ENCODE measurements around the gene ATP6V1B1.

ATP6V1B1 gene

DNA sequence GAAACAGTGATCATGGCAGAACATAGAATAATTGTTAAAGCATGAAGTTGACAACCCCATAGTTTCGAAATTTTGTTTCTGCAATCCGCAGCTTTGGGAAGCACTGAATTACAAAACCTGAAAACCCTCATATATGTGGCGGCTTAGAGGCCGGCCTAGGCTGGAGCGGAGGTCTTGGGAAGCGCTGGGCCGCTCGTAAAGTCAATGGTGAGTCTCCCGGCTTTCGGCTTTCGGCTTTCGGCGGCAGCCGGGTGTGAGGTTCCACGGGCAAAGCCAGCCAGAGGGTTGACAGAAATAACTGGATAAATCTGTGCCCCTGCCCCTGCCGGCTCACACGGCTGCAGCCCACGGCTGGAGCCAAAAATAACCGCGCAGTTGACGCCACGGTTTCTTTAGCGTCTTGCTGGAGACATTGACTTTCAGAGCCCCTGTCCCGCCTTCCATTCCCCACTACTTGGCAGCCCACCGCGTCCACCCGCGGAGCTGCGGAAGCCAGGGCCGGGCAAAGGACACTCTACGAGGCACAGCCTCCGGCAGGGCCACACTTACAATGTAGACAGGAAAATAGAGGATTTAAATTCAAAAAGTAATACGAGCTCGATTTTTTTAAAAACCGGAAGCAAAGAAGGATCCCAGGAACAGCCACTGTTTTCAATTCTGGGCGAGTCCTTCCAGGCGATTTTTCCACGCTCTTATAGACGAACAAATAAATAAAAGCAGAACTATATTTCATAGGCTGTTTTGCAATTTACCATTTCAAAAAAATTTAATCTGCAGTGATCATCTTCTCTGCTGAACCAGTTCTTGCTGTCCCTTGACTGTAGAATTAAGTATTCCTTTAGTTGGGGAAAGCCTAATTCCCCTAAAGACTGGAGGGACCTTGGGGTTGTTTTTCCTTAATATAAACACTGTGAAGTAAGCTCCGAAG, 28.3 kb upstream of the ATP6V1B1 start:
- Mint-ChIP-seq H3K36me3 (no peaks in the 10 kb centered on the region), H3K27ac (no peak overlapping the region), H3K9me3 (no peaks in the 10 kb centered on the region), H3K4me1 (peaks cover 12% of the 10 kb centered on the region), H3K4me3 (peak overlapping the region; percentile 41)
- DNase-seq (ENCODE audit: low spot score in 2 of 2), result peak in 1 of 2 donors; percentile 47
- ATAC-seq, result no peak

DNA sequence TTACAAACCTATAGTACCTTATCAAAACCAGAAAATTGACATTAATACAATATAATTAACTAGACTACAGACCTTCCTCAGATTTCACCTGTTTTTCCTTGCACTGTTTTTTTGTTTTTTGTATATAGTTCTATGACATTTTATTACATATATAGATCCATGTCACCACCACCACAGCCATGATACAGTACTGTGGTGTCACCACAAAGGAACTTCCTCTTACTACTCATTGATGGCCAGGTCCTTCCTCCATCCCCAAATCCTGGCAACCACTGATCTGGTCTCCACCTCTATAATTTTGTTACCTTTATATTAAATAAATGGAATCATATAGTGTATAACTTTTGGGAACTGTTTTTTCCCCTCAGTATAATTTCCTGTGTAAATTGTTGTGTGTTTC, 19.4 kb upstream of the ATP6V1B1 start:
- ATAC-seq, result no peak
- Mint-ChIP-seq H3K27ac (no peak overlapping the region), H3K9me3 (no peaks in the 10 kb centered on the region), H3K4me1 (no peaks in the 10 kb centered on the region), H3K36me3 (no peaks in the 10 kb centered on the region), H3K4me3 (no peak overlapping the region)
- DNase-seq (ENCODE audit: low spot score in 2 of 2), result no peak

DNA sequence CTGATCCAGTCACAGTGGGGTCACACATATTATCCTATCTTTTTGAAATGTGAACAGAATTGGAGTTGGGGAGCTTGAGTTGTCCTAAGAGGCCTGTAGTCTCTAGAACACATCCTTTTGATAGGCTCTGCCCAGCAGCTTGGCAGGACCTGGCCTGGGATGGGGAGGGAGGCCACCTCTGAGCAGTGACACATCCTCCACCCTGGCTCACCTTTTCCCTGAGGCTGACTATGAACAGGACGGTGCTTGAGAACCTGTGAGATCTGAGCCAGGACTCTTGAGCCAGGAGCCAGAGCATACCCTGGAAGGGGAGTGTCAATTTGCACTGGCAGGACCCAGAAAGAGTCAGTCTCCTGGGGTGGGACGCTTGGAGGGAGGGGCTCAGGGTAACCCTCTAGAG, 17.7 kb upstream of the ATP6V1B1 start:
- H3K4me3 Mint-ChIP-seq, result no peak overlapping the region
- no peaks in the 10 kb centered on the region for H3K9me3 Mint-ChIP-seq
- no peak overlapping the region for H3K27ac Mint-ChIP-seq
- H3K36me3 Mint-ChIP-seq, result no peaks in the 10 kb centered on the region
- ATAC-seq (no peak), DNase-seq (ENCODE audit: low spot score in 2 of 2) (no peak)
- H3K4me1 Mint-ChIP-seq, result no peaks in the 10 kb centered on the region

DNA sequence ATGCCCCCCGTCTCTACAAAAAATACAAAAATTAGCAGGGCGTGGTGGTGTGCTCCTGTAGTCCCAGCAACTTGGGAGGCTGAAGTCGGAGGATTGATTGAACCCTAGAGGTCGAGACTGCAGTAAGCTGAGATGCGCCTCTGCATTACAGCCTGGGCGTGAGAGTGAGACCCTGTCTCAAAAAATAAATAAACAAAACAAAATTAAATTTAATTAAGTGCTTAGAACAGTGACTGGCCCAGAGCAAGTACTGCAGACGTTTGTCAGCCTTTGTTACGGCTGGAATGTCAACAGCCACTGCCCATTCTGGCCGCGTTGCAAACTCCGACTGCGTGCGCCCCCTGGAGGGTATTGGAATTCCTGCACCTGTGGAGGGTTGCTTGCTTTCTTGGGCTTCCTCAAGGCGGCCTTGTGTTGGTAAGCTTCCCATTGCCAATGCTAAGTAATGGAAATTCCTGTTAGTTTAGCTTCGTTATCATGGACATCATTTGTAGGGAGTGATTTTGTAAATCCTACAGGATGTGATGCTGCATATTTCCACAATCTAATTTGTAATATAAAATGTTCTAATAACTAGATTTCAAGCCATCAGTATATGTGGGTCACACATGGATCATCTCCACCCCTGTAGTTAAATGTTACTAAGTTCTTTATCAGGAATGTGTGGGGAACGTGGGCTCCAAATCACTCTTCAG, 15.9 kb upstream of the ATP6V1B1 start:
- ATAC-seq, result peak; percentile 70
- Mint-ChIP-seq H3K9me3 (no peaks in the 10 kb centered on the region), H3K27ac (no peak overlapping the region), H3K4me1 (no peaks in the 10 kb centered on the region), H3K36me3 (no peaks in the 10 kb centered on the region), H3K4me3 (no peak overlapping the region)
- DNase-seq (ENCODE audit: low spot score in 2 of 2), result peak; percentile 77 to 92

DNA sequence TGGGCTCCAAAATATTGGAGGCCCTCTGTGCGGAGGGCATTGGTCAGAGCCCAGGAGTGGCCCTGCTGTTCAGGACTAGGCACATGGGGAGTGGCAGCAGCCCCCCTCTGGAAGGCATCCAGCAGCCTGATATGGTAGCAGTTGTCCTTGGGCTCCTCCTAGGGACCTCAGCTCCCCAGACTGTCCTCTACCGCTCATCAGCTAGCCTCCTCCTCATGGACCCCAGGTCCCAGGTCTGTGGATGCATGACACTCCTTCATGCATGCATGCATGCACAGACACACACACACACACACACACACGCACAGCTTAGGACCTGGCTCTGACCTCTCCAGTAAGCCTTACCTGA, 15.4 kb upstream of the ATP6V1B1 start:
- Mint-ChIP-seq H3K36me3 (no peaks in the 10 kb centered on the region), H3K9me3 (no peaks in the 10 kb centered on the region), H3K27ac (no peak overlapping the region), H3K4me3 (no peak overlapping the region), H3K4me1 (no peaks in the 10 kb centered on the region)
- DNase-seq (ENCODE audit: low spot score in 2 of 2) (no peak), ATAC-seq (no peak)

DNA sequence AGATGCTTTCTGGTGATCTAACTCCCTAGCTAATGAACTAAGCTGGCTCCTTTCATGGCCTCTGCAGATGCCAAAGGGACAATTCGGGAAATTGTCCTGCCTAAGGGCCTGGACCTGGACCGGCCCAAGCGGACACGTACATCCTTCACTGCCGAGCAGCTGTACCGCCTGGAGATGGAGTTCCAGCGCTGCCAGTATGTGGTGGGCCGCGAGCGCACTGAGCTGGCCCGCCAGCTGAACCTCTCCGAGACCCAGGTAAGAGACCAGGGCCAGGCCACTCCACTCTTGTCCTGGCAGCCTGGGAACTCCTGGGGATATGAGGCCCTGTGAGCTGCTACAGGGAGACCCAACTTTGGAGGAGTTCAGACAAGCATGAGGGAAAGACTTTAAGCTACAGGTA, 14.7 kb upstream of the ATP6V1B1 start:
- H3K4me3 Mint-ChIP-seq, result no peak overlapping the region
- no peak overlapping the region for H3K27ac Mint-ChIP-seq
- H3K9me3 Mint-ChIP-seq, result no peaks in the 10 kb centered on the region
- DNase-seq (ENCODE audit: low spot score in 2 of 2), result no peak
- no peak for ATAC-seq
- H3K4me1 Mint-ChIP-seq, result no peaks in the 10 kb centered on the region
- H3K36me3 Mint-ChIP-seq, result no peaks in the 10 kb centered on the region

DNA sequence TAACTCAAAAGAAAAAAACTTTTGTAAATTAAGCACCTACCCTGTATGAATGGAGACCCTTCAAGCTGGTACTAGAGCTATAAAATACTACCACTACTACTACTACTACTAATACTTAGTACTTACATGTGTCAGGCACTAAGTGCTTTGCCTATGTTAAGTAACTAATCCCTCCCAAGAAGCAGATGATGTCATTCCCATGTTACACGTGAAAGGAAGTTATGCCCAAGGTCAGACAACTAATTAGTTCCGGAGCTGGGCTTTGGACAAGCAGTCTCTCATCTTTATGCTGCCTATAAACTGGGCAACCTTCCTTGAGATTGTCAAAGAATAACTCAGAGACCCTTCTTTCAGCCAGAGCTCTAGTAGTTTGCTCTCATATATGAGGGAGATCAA, 13.9 kb upstream of the ATP6V1B1 start:
- ATAC-seq, result no peak

DNA sequence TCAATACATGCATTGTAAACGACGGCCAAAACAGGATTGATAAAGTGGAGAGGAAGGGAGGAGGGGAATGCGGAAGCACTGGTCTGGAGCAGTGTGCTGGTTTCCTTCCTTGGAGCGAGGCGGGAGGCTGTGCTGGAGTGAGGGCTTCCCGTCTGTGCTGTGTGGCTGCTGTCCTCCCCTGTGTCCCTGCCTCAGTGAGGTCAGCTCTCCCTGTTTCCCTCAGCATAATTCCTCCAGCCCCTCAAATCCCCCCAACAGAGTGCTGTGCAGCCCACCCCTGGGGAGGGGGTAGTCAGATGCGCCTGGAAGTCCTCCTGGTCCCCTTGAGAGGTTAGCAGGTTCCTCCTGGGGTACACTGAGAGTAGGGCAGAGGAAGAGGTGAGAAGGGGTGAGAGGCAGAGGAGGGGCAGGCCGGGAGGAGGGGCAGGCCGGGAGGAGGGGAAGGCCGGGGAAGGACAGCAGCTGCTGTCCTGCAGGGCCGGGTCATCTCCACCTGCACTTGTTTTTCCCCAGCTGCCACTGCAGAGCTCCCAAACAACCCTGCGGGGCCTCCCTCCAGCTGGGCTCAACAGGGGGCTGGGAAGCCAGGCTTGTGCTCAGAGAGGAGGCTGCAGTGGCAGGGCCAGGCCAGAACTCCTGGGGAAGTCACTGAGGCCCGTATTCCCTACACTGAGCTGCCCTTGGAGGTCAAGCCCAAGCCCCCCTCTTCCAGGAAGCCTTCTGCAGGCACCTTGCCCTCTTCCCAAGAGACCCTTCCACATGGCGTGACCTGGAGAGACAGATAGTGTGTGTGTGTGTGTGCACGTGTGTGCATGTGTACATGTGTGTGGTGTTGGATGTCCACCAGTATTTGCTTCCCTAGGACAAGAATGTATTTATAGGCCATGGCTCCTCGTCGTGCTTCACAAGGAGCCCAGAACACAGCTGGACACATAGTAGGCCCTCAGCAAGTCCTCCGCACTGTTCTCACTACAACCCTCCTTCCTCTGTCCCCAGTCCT, 13.2 kb upstream of the ATP6V1B1 start:
- no peaks in the 10 kb centered on the region for H3K36me3 Mint-ChIP-seq

More for the DNA sequence above, 13.9 kb upstream of the ATP6V1B1 start:
- no peak for DNase-seq (ENCODE audit: low spot score in 2 of 2)
- no peaks in the 10 kb centered on the region for H3K36me3 Mint-ChIP-seq
- H3K4me3 Mint-ChIP-seq, result no peak overlapping the region
- no peaks in the 10 kb centered on the region for H3K4me1 Mint-ChIP-seq
- H3K9me3 Mint-ChIP-seq, result no peaks in the 10 kb centered on the region
- H3K27ac Mint-ChIP-seq, result no peak overlapping the region

DNA sequence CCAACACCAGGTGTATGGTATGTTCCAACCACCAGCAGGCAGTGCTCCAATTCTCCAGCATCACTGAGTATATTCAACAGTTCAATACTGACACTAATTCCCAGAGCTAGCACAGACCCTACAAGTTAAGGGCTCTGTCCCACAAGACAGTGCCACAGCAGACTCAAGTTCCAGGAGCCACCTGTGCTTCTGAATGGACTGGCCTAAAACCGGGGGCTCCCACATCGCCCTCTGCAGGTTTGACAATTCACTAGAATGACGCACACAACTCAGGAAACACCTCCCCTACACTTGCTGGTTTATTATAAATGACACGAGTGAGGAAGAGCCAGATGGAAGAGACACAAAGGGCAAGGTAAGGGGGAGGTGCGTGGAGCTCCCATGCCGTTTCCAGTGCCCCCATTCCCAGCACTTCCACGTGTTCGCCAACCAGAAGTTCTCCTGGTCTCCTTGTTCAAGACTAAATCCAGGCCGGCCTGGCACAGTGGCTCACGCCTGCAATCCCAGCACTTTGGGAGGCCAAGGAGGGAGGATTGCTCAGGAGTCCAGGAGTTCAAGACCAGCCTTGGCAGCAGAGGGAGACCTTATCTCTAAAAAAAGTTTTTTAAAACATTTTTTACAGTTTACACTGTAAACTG, 12.2 kb upstream of the ATP6V1B1 start:
- Mint-ChIP-seq H3K4me1 (no peaks in the 10 kb centered on the region), H3K36me3 (no peaks in the 10 kb centered on the region), H3K27ac (no peak overlapping the region), H3K4me3 (no peak overlapping the region), H3K9me3 (no peaks in the 10 kb centered on the region)
- DNase-seq (ENCODE audit: low spot score in 2 of 2) (no peak), ATAC-seq (peak; percentile 9)

More for the DNA sequence above, 13.2 kb upstream of the ATP6V1B1 start:
- Mint-ChIP-seq H3K27ac (no peak overlapping the region), H3K4me3 (no peak overlapping the region), H3K9me3 (no peaks in the 10 kb centered on the region), H3K4me1 (no peaks in the 10 kb centered on the region)
- ATAC-seq (peak; percentile 27), DNase-seq (ENCODE audit: low spot score in 2 of 2) (no peak)

DNA sequence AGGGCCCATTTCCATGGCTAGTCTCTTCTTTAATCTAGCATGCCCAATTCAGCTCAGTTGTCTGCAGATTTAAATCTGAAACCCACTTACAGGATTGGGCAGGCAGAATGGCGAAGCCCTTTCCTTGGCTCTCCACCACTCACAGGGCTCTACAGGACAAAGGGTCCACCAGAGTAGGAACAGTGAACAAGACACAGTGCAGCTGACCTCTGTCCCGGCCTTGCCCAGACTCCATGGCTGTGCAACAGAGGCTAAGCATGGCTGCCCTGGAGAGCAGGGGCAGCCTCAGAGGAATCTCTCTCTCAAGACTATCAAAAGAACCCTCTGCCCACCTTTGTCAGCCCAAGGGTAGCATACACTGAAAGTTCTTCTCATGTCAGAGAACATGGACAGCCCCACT, 9.7 kb upstream of the ATP6V1B1 start:
- no peaks in the 10 kb centered on the region for H3K9me3 Mint-ChIP-seq
- DNase-seq (ENCODE audit: low spot score in 2 of 2) (no peak), ATAC-seq (no peak)
- no peaks in the 10 kb centered on the region for H3K4me1 Mint-ChIP-seq
- H3K27ac Mint-ChIP-seq, result no peak overlapping the region
- no peak overlapping the region for H3K4me3 Mint-ChIP-seq
- no peaks in the 10 kb centered on the region for H3K36me3 Mint-ChIP-seq

DNA sequence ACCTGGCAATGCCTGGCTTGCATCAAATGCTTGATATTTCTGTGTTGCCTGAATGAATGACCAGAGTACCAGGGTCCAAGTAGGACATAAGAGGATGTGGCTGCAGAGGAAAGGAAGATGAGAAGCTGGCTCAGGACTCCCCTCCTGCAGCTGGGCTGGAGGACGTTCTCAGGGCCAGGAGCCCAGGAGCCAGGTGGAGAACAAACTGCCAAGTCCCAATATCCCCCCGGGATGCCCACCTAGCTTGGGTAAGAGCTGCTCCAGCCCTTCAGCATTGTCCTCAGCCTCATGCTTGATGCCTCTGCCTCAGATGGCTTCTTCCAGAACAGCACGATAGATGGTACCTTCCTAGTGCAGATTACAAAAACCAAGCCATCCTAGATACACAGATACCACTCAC, 8.6 kb upstream of the ATP6V1B1 start:
- Mint-ChIP-seq H3K4me1 (no peaks in the 10 kb centered on the region), H3K9me3 (no peaks in the 10 kb centered on the region), H3K36me3 (no peaks in the 10 kb centered on the region), H3K4me3 (no peak overlapping the region), H3K27ac (no peak overlapping the region)
- DNase-seq (ENCODE audit: low spot score in 2 of 2) (no peak), ATAC-seq (no peak)

DNA sequence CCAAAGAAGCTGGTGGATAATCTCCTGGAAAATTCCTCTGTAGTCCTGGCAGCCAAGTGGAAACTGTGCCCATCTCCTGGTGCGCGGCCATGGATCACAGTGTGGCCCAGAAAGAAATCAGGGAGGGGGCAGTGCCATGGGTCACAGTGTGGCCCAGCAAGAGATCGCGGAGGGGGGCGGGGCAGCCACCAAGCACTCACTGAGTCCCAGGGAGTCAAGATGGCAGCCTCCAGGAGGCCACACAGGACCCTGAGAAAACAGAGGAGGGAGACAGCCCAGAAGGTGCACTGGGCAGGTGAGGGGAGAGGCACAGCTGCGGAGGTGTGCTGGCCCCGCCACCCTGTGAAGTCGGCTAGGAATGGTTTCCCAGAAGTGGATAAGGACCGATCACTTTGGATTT, 8.1 kb upstream of the ATP6V1B1 start:
- H3K4me1 Mint-ChIP-seq, result no peaks in the 10 kb centered on the region
- H3K9me3 Mint-ChIP-seq, result no peaks in the 10 kb centered on the region
- H3K27ac Mint-ChIP-seq, result no peak overlapping the region
- H3K36me3 Mint-ChIP-seq, result no peaks in the 10 kb centered on the region
- no peak for ATAC-seq
- H3K4me3 Mint-ChIP-seq, result no peak overlapping the region
- DNase-seq (ENCODE audit: low spot score in 2 of 2), result no peak

DNA sequence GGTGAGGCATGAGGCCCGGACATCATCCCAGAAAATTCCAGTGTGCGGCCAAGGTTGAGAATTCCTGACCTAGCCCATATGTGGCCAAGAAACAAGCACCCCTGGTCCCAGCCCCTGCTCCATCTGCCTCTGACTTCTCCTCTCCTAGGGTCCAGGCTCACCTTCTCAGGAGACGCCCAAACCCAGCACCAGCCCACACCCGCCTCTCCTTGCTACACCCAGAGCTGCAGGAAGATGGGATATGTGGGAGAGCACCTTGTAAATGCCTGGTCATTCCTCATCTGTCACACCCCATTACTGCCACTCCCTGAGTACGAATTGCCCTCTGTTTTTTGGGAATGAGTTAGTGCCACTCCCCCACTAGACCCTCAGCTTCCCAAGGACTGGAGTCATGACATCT, 7.3 kb upstream of the ATP6V1B1 start:
- no peaks in the 10 kb centered on the region for H3K9me3 Mint-ChIP-seq
- no peak for ATAC-seq
- H3K27ac Mint-ChIP-seq, result no peak overlapping the region
- H3K4me1 Mint-ChIP-seq, result no peaks in the 10 kb centered on the region
- H3K4me3 Mint-ChIP-seq, result no peak overlapping the region
- no peak for DNase-seq (ENCODE audit: low spot score in 2 of 2)
- no peaks in the 10 kb centered on the region for H3K36me3 Mint-ChIP-seq

DNA sequence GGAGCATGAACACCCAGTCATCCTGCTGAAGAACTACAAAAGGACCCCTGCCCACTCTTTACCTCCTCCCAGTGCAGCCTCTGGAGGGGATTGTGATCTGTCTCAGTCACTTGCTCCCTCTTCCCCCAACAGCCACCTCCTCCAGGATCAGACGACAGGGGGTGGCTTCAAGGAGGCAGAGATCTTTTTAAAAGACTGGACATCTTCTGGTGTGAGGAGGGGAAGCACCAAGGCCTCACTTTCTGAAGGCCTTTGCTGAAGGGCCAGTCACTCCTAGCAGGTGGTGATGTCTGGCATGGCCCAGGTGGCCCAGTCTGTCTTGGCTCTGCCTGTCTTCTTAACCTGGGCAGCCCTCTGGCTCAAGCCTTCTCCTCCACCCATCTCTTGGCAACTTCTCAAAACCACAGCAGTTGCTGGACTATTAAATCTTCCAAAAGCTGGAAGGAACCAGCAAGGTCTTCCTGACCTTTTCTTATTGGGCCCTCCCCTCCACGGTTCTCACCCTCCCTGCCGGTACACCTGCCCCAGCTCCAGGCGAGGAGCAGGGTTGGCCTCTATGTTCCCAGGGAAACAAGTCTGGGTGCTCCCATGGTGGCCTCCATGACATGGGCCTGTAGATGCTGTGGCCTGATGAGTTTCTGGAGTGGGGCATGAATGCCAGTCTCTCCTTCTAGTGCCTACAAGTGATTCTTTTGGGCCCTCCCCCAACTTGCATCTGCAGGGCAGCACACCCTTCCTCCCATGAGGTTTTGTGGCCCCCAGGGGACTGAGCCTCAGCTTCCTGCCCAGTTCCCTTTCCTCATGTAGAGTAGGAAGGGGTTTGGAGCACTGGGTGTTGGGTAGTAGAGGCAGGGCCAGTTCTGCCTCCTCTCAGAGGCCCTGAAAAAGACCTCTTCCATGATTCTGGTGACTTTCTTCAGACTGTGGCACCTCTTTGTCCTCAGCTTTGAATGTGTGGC, 5.0 kb upstream of the ATP6V1B1 start:
- no peak for ATAC-seq
- Mint-ChIP-seq H3K36me3 (no peaks in the 10 kb centered on the region), H3K4me1 (no peaks in the 10 kb centered on the region), H3K9me3 (no peaks in the 10 kb centered on the region), H3K4me3 (no peak overlapping the region), H3K27ac (no peak overlapping the region)
- DNase-seq (ENCODE audit: low spot score in 2 of 2), result peak in 1 of 2 donors; percentile 25
